ENCODE results near the gene GSTO1. TPM values are rescaled to one million over a fixed set of nuclear protein-coding genes. Genes with fewer than 3 reads are reported as not detected.

GSTO1 gene
- total and polyA plus RNA-seq, 9 of the 15 experiments (the other 6 are each of a cell fraction or from before 2014, with no cell fraction given): 136 to 592 (median 237) TPM

- TF ChIP-seq BCLAF1 (IDR thresholded peaks at IDR 0.05; ENCODE audit: borderline replicate concordance in 1 of 2, control insufficient read depth in 1 of 2, low read depth in 2 of 2, low read length in 1 of 2) (no peak), SAP30 (IDR thresholded peaks at IDR 0.05; ENCODE audit: borderline replicate concordance, insufficient read depth, low read depth, low read length, poor library complexity, severe bottlenecking) (no peak), TOE1 (IDR thresholded peaks at IDR 0.05; ENCODE audit: borderline replicate concordance) (no peak), TOE1 (CRISPR knock-in tag; IDR thresholded peaks at IDR 0.05; ENCODE audit: borderline replicate concordance, low read depth) (no peak)
These were observed 18.6 kb downstream of the GSTO1 start (continued) for GRCh38 chr10:104273286-104273685.

GRCh38 chr10:104273899-104274575, 19.3 kb downstream of the GSTO1 start:
- Histone ChIP-seq H3K9me3 (replicated peaks; ENCODE audit: control insufficient read depth, insufficient read depth, low read depth, low read length) (no peaks in the 10 kb centered on the region), H3K9ac (ENCODE audit: insufficient read depth in 1 of 2, low read depth in 2 of 2, low read length in 2 of 2) (peak overlapping the region in 1 of 2 experiments; percentile 48; a peak in 2 of 4 replicates), H3K27me3 (ENCODE audit: control insufficient read depth in 2 of 2, insufficient read depth in 2 of 2, low read length in 2 of 2) (no peaks in the 10 kb centered on the region), H3K4me3 (no peak overlapping the region), H3K4me2 (ENCODE audit: insufficient read depth, low read length) (no peak overlapping the region), H3K36me3 (ENCODE audit: control insufficient read depth, insufficient read depth, low read length) (peaks cover 4% of the 10 kb centered on the region; the same call in 1 of the 3 replicates), H4K20me1 (replicated peaks; ENCODE audit: control insufficient read depth, insufficient read depth, low read length) (no peaks in the 10 kb centered on the region), H3K27ac (ENCODE audit: extremely low read depth, low read depth, low read length) (no peak overlapping the region), H3K9me1 (ENCODE audit: control insufficient read depth, insufficient read depth, low read length) (no peaks in the 10 kb centered on the region), H3K4me1 (replicated peaks in 1 of 2; ENCODE audit: control insufficient read depth in 2 of 2, insufficient read depth in 2 of 2, low read length in 2 of 2) (peaks cover 7 to 8% of the 10 kb centered on the region in 2 experiments), H3K79me2 (ENCODE audit: control insufficient read depth, insufficient read depth, low read length) (no peaks in the 10 kb centered on the region), H2AFZ (ENCODE audit: low read depth, low read length) (peak overlapping the region; percentile 82)
- ChIA-PET POLR2A (interaction anchor here (0.6 to 1.8 kb wide), 5 partner anchors 9 to 200 kb away, joined by 3 to 12 read pairs (median 3); partner anchors contain the start of gene CFAP58), CTCF (ENCODE audit: low intra/inter-chr PET ratio) (interaction anchor here (1.0 kb wide), 1 partner anchor 75 kb away, joined by 3 read pairs; no protein-coding TSS in a partner anchor)
- in situ Hi-C loops (cut with MboI) (no loop called here), intact Hi-C loops (cut with micrococcal nuclease) (no loop called here)
- BruUV-seq (replicated peaks): no TSS peak
- no peak for FAIRE-seq
- peak; percentile 59 for ATAC-seq
- no peak for DNase-seq (ENCODE audit: extremely low read depth in 1 of 4, low spot score in 3 of 4)
- TF ChIP-seq CBFA2T3 (IDR thresholded peaks at IDR 0.05): 0 out of 2 replicates have a peak, but pooled peaks have one; percentile 20
- no peak for TF ChIP-seq FOXK1 (CRISPR knock-in tag; IDR thresholded peaks at IDR 0.05; ENCODE audit: borderline replicate concordance)
- no peak for TF ChIP-seq NONO (IDR thresholded peaks at IDR 0.05; ENCODE audit: low read depth in 2 of 2, low read length in 1 of 2)
- TF ChIP-seq ZNF76 (CRISPR knock-in tag; IDR thresholded peaks at IDR 0.05; ENCODE audit: borderline replicate concordance): no peak
- TF ChIP-seq ARID1B (IDR thresholded peaks at IDR 0.05): 0 out of 2 replicates have a peak, but pooled peaks have one; percentile 12
- peak; percentile 61 for TF ChIP-seq RFX1 (IDR thresholded peaks at IDR 0.05)
- WGBS (ENCODE audit: insufficient coverage, low coverage, missing lambda C conversion rate): 15% methylated on average over 4 of the region's 4 CpGs
